Loucy (cell line): ENCODE data around the gene MON1A.
"Not testable (repeated sequence)": the region's sequence is repeated elsewhere in the genome, so short reads cannot be mapped to it uniquely, and the experiment has no call there.

Source experiments
- H2AFZ ChIP-seq: fragments of 200-600 bp; sonication (generic); 2 replicates; pipeline ENCODE4 v1.6.0; 2016; ENCODE audit warnings: antibody characterized with exemption, mild to moderate bottlenecking, low read length, moderate library complexity
- H3F3A ChIP-seq: fragments of 200-600 bp; 2 replicates; pipeline ENCODE4 v1.6.0; 2016; ENCODE audit warnings: antibody characterized with exemption, low read depth, mild to moderate bottlenecking
- H3K27me3 ChIP-seq: fragments of 200-600 bp; sonication (generic); 2 replicates; pipeline ENCODE4 v1.6.1; 2014; ENCODE audit warnings: low read length, mild to moderate bottlenecking; ENCODE audit not compliant: insufficient read depth, poor library complexity, severe bottlenecking
- H3K36me3 ChIP-seq: fragments of 200-600 bp; sonication (generic); 2 replicates; pipeline ENCODE4 v1.6.1; 2016; ENCODE audit warnings: low read length; ENCODE audit not compliant: insufficient read depth
- H3K4me1 ChIP-seq: fragments of 200-600 bp; sonication (generic); 2 replicates; pipeline ENCODE4 v1.5.1; 2014; ENCODE audit warnings: low read length, mild to moderate bottlenecking; ENCODE audit not compliant: insufficient read depth, poor library complexity, severe bottlenecking
- H3K4me2 ChIP-seq: fragments of 200-600 bp; sonication (generic); 2 replicates; pipeline ENCODE4 v1.6.0; 2014; ENCODE audit warnings: antibody characterized with exemption, low read length, low read depth, mild to moderate bottlenecking; ENCODE audit not compliant: poor library complexity, severe bottlenecking
- H3K4me3 ChIP-seq: fragments of 200-600 bp; sonication (generic); 2 replicates; pipeline ENCODE4 v1.5.1; 2014; ENCODE audit warnings: low read length, mild to moderate bottlenecking, mixed read lengths; ENCODE audit not compliant: poor library complexity, severe bottlenecking
- H3K79me2 ChIP-seq: fragments of 200-600 bp; sonication (generic); 2 replicates; pipeline ENCODE4 v1.6.1; 2014; ENCODE audit warnings: low read length; ENCODE audit not compliant: insufficient read depth
- H3K9ac ChIP-seq: fragments of 200-600 bp; sonication (generic); 2 replicates; pipeline ENCODE4 v1.6.0; 2014; ENCODE audit warnings: mild to moderate bottlenecking, low read depth, low read length, moderate library complexity; ENCODE audit not compliant: poor library complexity, severe bottlenecking
- H3K9me2 ChIP-seq: fragments of 200-600 bp; sonication (generic); replicated peaks from 2 replicates; pipeline ENCODE4 v1.6.1; 2016; ENCODE audit warnings: low read depth, low read length, mixed read lengths
- H3K9me3 ChIP-seq: fragments of 200-600 bp; sonication (generic); 2 replicates; pipeline ENCODE4 v1.6.1; 2014; ENCODE audit warnings: mild to moderate bottlenecking, antibody characterized with exemption, low read length, low read depth; ENCODE audit not compliant: insufficient read depth
- H4K20me1 ChIP-seq: fragments of 200-600 bp; sonication (generic); 2 replicates; pipeline ENCODE4 v1.6.0; 2014; ENCODE audit warnings: antibody characterized with exemption, low read length, mild to moderate bottlenecking; ENCODE audit not compliant: insufficient read depth, poor library complexity, severe bottlenecking
- CTCF ChIP-seq: fragments of 200-600 bp; sonication (generic); conservative IDR thresholded peaks from 2 replicates; pipeline ENCODE4 v1.5.1; 2014; ENCODE audit warnings: mild to moderate bottlenecking, antibody characterized with exemption, low read length
- EZH2phosphoT487 ChIP-seq: fragments of 200-600 bp; IDR thresholded peaks from 2 replicates; pipeline ENCODE4 v1.6.1; 2018; ENCODE audit warnings: antibody characterized with exemption, mild to moderate bottlenecking, moderate library complexity, borderline replicate concordance

MON1A gene

GRCh38 chr3:49924683-49925082, 4.9 kb downstream of the MON1A start:
- no peaks in the 10 kb centered on the region for H4K20me1 ChIP-seq
- no peak overlapping the region for H3K4me3 ChIP-seq

DNA sequence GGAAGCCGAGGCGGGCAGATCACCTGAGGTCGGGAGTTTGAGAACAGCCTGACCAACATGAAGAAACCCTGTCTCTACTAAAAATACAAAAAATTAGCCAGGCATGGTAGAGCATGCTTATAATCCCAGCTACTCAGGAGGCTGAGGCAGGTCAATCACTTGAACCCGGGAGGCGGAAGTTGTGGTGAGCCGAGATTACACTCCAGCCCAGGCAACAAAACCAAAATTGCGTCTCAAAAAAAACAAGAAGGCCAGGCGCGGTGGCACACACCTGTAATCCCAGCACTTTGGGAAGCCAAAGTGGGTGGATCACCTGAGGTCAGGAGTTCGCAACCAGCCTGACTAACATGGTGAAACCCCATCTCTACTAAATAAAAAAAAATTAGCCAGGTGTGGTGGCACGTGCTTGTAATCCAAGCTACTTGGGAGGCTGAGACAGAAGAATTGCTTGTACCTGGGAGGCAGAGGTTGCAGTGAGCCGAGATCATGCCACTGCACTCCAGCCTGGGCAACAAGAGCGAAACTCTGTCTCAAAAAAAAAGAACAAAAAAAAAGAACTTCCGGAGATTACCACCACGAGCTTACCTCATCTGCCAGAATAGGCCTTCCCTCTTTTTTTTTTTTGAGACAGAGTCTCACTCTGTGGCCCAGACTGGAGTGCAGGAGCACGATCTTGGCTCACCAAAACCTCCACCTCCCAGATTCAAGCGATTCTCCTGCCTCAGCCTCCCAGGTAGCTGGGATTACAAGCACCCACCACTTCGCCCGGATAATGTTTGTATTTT, 11.6 kb downstream of the MON1A start:
- H3K9me3 ChIP-seq, H3K4me2 ChIP-seq, H3K79me2 ChIP-seq, H2AFZ ChIP-seq, H3K4me3 ChIP-seq, H3K27me3 ChIP-seq, H3F3A ChIP-seq, H4K20me1 ChIP-seq, H3K4me1 ChIP-seq, H3K36me3 ChIP-seq, H3K9me2 ChIP-seq, H3K9ac ChIP-seq: not testable (repeated sequence)

More at GRCh38 chr3:49924683-49925082, 4.9 kb downstream of the MON1A start:
- peaks cover 5% of the 10 kb centered on the region; the same call in 1 of the 2 replicates for H3K79me2 ChIP-seq
- peaks cover 10% of the 10 kb centered on the region for H3K4me1 ChIP-seq
- no peaks in the 10 kb centered on the region for H3K36me3 ChIP-seq
- no peaks in the 10 kb centered on the region for H3F3A ChIP-seq
- H3K9ac ChIP-seq: no peak overlapping the region
- no peak for TF ChIP-seq EZH2phosphoT487
- TF ChIP-seq CTCF: no peak
- H3K9me2 ChIP-seq: no peaks in the 10 kb centered on the region
- no peaks in the 10 kb centered on the region for H3K27me3 ChIP-seq
- H2AFZ ChIP-seq: no peak overlapping the region
- H3K9me3 ChIP-seq: no peaks in the 10 kb centered on the region
- no peak overlapping the region for H3K4me2 ChIP-seq

DNA sequence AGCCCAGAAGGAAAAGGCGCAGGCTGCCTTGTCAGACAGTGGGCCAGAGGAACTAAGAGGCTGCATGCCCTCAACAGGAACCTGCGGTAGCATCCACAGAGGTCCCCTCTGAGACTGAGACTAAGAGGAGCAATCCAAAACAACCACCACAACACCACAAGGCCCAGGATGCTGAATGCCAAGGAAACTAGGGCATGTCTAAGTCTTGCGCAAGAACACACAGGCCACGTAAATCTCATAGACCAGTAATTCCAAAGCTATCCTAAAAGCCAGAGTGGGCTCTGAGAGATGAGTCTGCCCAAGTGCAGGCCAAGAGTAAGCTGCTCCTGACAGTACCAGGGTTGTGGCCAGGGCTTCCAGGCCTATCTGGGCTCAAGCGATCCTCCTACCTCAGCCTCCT, 12.9 kb downstream of the MON1A start:
- H3K4me2 ChIP-seq: no peak overlapping the region
- no peaks in the 10 kb centered on the region for H3K4me1 ChIP-seq
- H2AFZ ChIP-seq: no peak overlapping the region
- H4K20me1 ChIP-seq: no peaks in the 10 kb centered on the region
- H3K27me3 ChIP-seq: no peaks in the 10 kb centered on the region
- no peak overlapping the region for H3K4me3 ChIP-seq
- TF ChIP-seq CTCF (no peak), EZH2phosphoT487 (no peak)
- no peaks in the 10 kb centered on the region for H3K36me3 ChIP-seq
- no peaks in the 10 kb centered on the region for H3F3A ChIP-seq
- H3K9me3 ChIP-seq: no peaks in the 10 kb centered on the region
- no peak overlapping the region for H3K9ac ChIP-seq
- no peaks in the 10 kb centered on the region for H3K79me2 ChIP-seq
- H3K9me2 ChIP-seq: no peaks in the 10 kb centered on the region

- H3F3A ChIP-seq: no peaks in the 10 kb centered on the region
- H4K20me1 ChIP-seq: no peaks in the 10 kb centered on the region
- H3K9ac ChIP-seq: no peak overlapping the region
- TF ChIP-seq EZH2phosphoT487: no peak
- TF ChIP-seq CTCF: no peak
- no peak overlapping the region for H2AFZ ChIP-seq
- H3K36me3 ChIP-seq: peaks cover 2% of the 10 kb centered on the region; the same call in 1 of the 2 replicates
- no peaks in the 10 kb centered on the region for H3K27me3 ChIP-seq
- H3K4me1 ChIP-seq: no peaks in the 10 kb centered on the region
- no peak overlapping the region for H3K4me2 ChIP-seq
- no peaks in the 10 kb centered on the region for H3K9me3 ChIP-seq
- H3K9me2 ChIP-seq: no peaks in the 10 kb centered on the region
- H3K79me2 ChIP-seq: no peaks in the 10 kb centered on the region
- H3K4me3 ChIP-seq: no peak overlapping the region
These were observed 14.7 kb downstream of the MON1A start for GRCh38 chr3:49914906-49915305.
